Measurements from ENCODE around the gene LPCAT1.

Gene LPCAT1

GRCh38 chr5:1511048-1511447 is 12.7 kb downstream of the LPCAT1 start:
- no peak for TF ChIP-seq CTCF (IDR thresholded peaks at IDR 0.05; ENCODE audit: low read depth, low read length)
- no peak for DNase-seq (ENCODE audit: extremely low read depth, low read depth)

GRCh38 chr5:1510631-1511030 is 13.1 kb downstream of the LPCAT1 start:
- DNase-seq (ENCODE audit: extremely low read depth, low read depth): no peak
- no peak for TF ChIP-seq CTCF (IDR thresholded peaks at IDR 0.05; ENCODE audit: low read depth, low read length)

GRCh38 chr5:1510151-1510561 is 13.6 kb downstream of the LPCAT1 start:
- DNase-seq (ENCODE audit: extremely low read depth, low read depth): no peak
- no peak for TF ChIP-seq CTCF (IDR thresholded peaks at IDR 0.05; ENCODE audit: low read depth, low read length)

GRCh38 chr5:1509346-1510085 is 14.2 kb downstream of the LPCAT1 start:
- no peak for DNase-seq (ENCODE audit: extremely low read depth, low read depth)
- no peak for TF ChIP-seq CTCF (IDR thresholded peaks at IDR 0.05; ENCODE audit: low read depth, low read length)

- TF ChIP-seq CTCF (IDR thresholded peaks at IDR 0.05; ENCODE audit: low read depth, low read length): no peak
- DNase-seq (ENCODE audit: extremely low read depth, low read depth): no peak
Measured at GRCh38 chr5:1508659-1509290, 15.0 kb downstream of the LPCAT1 start.

GRCh38 chr5:1507961-1508658 is 15.7 kb downstream of the LPCAT1 start:
- TF ChIP-seq CTCF (IDR thresholded peaks at IDR 0.05; ENCODE audit: low read depth, low read length): no peak
- DNase-seq (ENCODE audit: extremely low read depth, low read depth): no peak

- TF ChIP-seq CTCF (IDR thresholded peaks at IDR 0.05; ENCODE audit: low read depth, low read length): no peak
- DNase-seq (ENCODE audit: extremely low read depth, low read depth): no peak
Measured at GRCh38 chr5:1507457-1507856, 16.3 kb downstream of the LPCAT1 start.

Measured in AG09319 (cell line).